SK-N-SH (cell line): ENCODE results near the gene CCDC27. TPM values are rescaled to one million over a fixed set of nuclear protein-coding genes. Genes with fewer than 3 reads are reported as not detected.

Experiments
- CTCF ChIA-PET: fragments of 300-600, 350-600 bp; formaldehyde crosslinking; extraction: SDS; loops from one replicate; lab custom pipeline; 2021; lab: Yijun Ruan, JAX
- POLR2A ChIA-PET: fragments of 350-600 bp; sonication (Branson Sonifier 250); formaldehyde crosslinking; extraction: SDS; loops from one replicate; lab custom pipeline; 2020; ENCODE audit warnings: antibody characterized with exemption, inconsistent platforms; lab: Yijun Ruan, JAX
- DNase-seq: peaks from one replicate; pipeline ENCODE4 v3.0.0; 2012
- H2AFZ ChIP-seq: fragments of 200-600 bp; sonication (generic); 2 replicates; pipeline ENCODE4 v1.8.1; 2016; ENCODE audit warnings: antibody characterized with exemption, mild to moderate bottlenecking, low read depth
- H3F3A ChIP-seq: fragments of 200-600 bp; sonication (generic); replicated peaks from 2 replicates; pipeline ENCODE3; 2016; ENCODE audit warnings: antibody characterized with exemption, mild to moderate bottlenecking; ENCODE audit not compliant: insufficient read depth
- H3K27ac ChIP-seq, 2 experiments: fragments of 200-500 bp in 1 of 2; fragments of 200-600 bp in 1 of 2; sonication (Bioruptor generic) in 1 of 2; sonication (generic), shearing (Covaris generic) in 1 of 2; 2 replicates each; pipeline versions ENCODE4 v1.5.1 to v1.6.1; 2014 to 2016; ENCODE audit warnings: low read depth in 2 of 2, inconsistent platforms in 1 of 2, low read length in 1 of 2, mild to moderate bottlenecking in 1 of 2, mixed read lengths in 1 of 2
- H3K27me3 ChIP-seq: fragments of 200-600 bp; sonication (generic), shearing (Covaris generic); 2 replicates; pipeline ENCODE4 v1.6.1; 2016; ENCODE audit warnings: mixed run types; ENCODE audit not compliant: insufficient read depth
- H3K36me3 ChIP-seq, 2 experiments: fragments of 200-500 bp in 1 of 2; fragments of 200-600 bp in 1 of 2; sonication (Bioruptor generic) in 1 of 2; sonication (generic) in 1 of 2; replicated peaks in 1 of 2; 2 replicates each; pipeline versions ENCODE3 to v1.5.1; 2014 to 2016; ENCODE audit warnings: low read length in 1 of 2, mild to moderate bottlenecking in 1 of 2; ENCODE audit not compliant: insufficient read depth in 2 of 2, control insufficient read depth in 1 of 2
- H3K4me1 ChIP-seq, 2 experiments: fragments of 200-500 bp in 1 of 2; fragments of 200-600 bp in 1 of 2; sonication (Bioruptor generic) in 1 of 2; sonication (generic), shearing (Covaris generic) in 1 of 2; 2 replicates each; pipeline versions ENCODE4 v1.5.1 to v1.6.1; 2014 to 2016; ENCODE audit warnings: low read depth in 1 of 2, low read length in 1 of 2, mixed run types in 1 of 2; ENCODE audit not compliant: insufficient read depth in 2 of 2, control insufficient read depth in 1 of 2
- H3K4me2 ChIP-seq: fragments of 200-600 bp; sonication (generic), shearing (Covaris generic); 2 replicates; pipeline ENCODE4 v1.6.1; 2017; ENCODE audit warnings: mixed run types
- H3K4me3 ChIP-seq, 2 experiments: fragments of 200-500 bp in 1 of 2; fragments of 200-600 bp in 1 of 2; sonication (Bioruptor generic) in 1 of 2; sonication (generic), shearing (Covaris generic) in 1 of 2; 2 replicates each; pipeline versions ENCODE4 v1.5.1 to v1.8.1; 2014 to 2016; ENCODE audit warnings: low read depth in 2 of 2, inconsistent platforms in 1 of 2, low read length in 1 of 2, mild to moderate bottlenecking in 1 of 2, mixed read lengths in 1 of 2, moderate library complexity in 1 of 2
- H3K79me2 ChIP-seq: fragments of 200-600 bp; sonication (generic); 2 replicates; pipeline ENCODE4 v1.8.1; 2017; ENCODE audit warnings: mild to moderate bottlenecking; ENCODE audit not compliant: insufficient read depth
- H3K9ac ChIP-seq: fragments of 200-600 bp; sonication (generic); 2 replicates; pipeline ENCODE4 v1.6.1; 2017; ENCODE audit warnings: mixed run types
- H3K9me2 ChIP-seq: fragments of 200-600 bp; sonication (generic); 2 replicates; pipeline ENCODE4 v1.6.1; 2017; ENCODE audit warnings: mixed run types
- H3K9me3 ChIP-seq: fragments of 200-600 bp; sonication (generic); 2 replicates; pipeline ENCODE4 v1.6.1; 2017; ENCODE audit warnings: mixed run types, mild to moderate bottlenecking, moderate library complexity
- H4K20me1 ChIP-seq: fragments of 200-600 bp; sonication (generic); 2 replicates; pipeline ENCODE4 v1.6.1; 2017; ENCODE audit warnings: mild to moderate bottlenecking, mixed run types; ENCODE audit not compliant: insufficient read depth
- CTCF ChIP-seq: fragments of 200-600 bp; sonication (generic); IDR thresholded peaks from 2 replicates; pipeline ENCODE4 v1.6.1; 2017; ENCODE audit warnings: antibody characterized with exemption, mild to moderate bottlenecking, moderate library complexity
- EP300 ChIP-seq, 2 experiments: IDR thresholded peaks; 2 replicates each; pipeline versions ENCODE4 v1.4.0 to v1.6.1; 2012; ENCODE audit warnings: borderline replicate concordance in 1 of 2, low read depth in 1 of 2, low read length in 1 of 2
- EZH2phosphoT487 ChIP-seq: fragments of 200-600 bp; sonication (generic); IDR thresholded peaks from 2 replicates; pipeline ENCODE4 v1.6.1; 2017; ENCODE audit warnings: low read depth, mixed run types, mild to moderate bottlenecking, antibody characterized with exemption, moderate library complexity, borderline replicate concordance
- FOXJ3 ChIP-seq: sonication (generic); formaldehyde crosslinking; IDR thresholded peaks from 2 replicates; pipeline ENCODE4 v1.5.1; 2020; ENCODE audit warnings: mild to moderate bottlenecking, missing genetic modification reagents
- GABPA ChIP-seq: IDR thresholded peaks from 2 replicates; pipeline ENCODE4 v1.4.0; 2012; ENCODE audit warnings: low read depth, mild to moderate bottlenecking
- GATA2 ChIP-seq: sonication (generic); formaldehyde crosslinking; IDR thresholded peaks from 2 replicates; pipeline ENCODE4 v1.5.0; 2020; ENCODE audit warnings: mild to moderate bottlenecking, missing genetic modification reagents
- IRF3 ChIP-seq: fragments of 150-350 bp; IDR thresholded peaks from 2 replicates; pipeline ENCODE4 v1.6.1; 2016; ENCODE audit warnings: mild to moderate bottlenecking, low read depth, low read length
- JUND ChIP-seq: IDR thresholded peaks from 2 replicates; pipeline ENCODE4 v1.4.0; 2012
- NFIC ChIP-seq: IDR thresholded peaks from 2 replicates; pipeline ENCODE4 v1.4.0; 2012; ENCODE audit warnings: borderline replicate concordance
- NRF1 ChIP-seq: IDR thresholded peaks from 2 replicates; pipeline ENCODE4 v1.6.1; 2012; ENCODE audit warnings: low read depth, mild to moderate bottlenecking, low read length
- POLR2AphosphoS5 ChIP-seq: IDR thresholded peaks from 2 replicates; pipeline ENCODE4 v1.6.1; 2012; ENCODE audit warnings: low read depth, low read length
- RAD21 ChIP-seq: IDR thresholded peaks from 2 replicates; pipeline ENCODE4 v1.6.1; 2012; ENCODE audit warnings: mild to moderate bottlenecking, low read length
- RCOR1 ChIP-seq: fragments of 150-350 bp; IDR thresholded peaks from 2 replicates; pipeline ENCODE4 v1.6.1; 2017; ENCODE audit warnings: antibody characterized with exemption, low read length
- RXRA ChIP-seq: IDR thresholded peaks from 2 replicates; pipeline ENCODE4 v1.4.0; 2012; ENCODE audit warnings: low read depth, mild to moderate bottlenecking, borderline replicate concordance
- SIN3A ChIP-seq: IDR thresholded peaks from 2 replicates; pipeline ENCODE4 v1.6.1; 2012; ENCODE audit warnings: low read depth, mild to moderate bottlenecking, low read length, moderate library complexity, borderline replicate concordance
- SMC3 ChIP-seq: IDR thresholded peaks from 2 replicates; pipeline ENCODE4 v1.6.1; 2012; ENCODE audit warnings: low read depth, low read length, improper control_type of control experiment
- TAF1 ChIP-seq: IDR thresholded peaks from 2 replicates; pipeline ENCODE4 v1.6.1; 2012; ENCODE audit warnings: low read depth, mild to moderate bottlenecking, low read length, moderate library complexity, borderline replicate concordance
- USF1 ChIP-seq: IDR thresholded peaks from 2 replicates; pipeline ENCODE4 v1.4.0; 2012; ENCODE audit warnings: low read depth, borderline replicate concordance
- USF2 ChIP-seq: fragments of 150-350 bp; IDR thresholded peaks from 2 replicates; pipeline ENCODE4 v1.6.1; 2017; ENCODE audit warnings: antibody characterized with exemption, low read length, low read depth, borderline replicate concordance
- YY1 ChIP-seq: IDR thresholded peaks from 2 replicates; pipeline ENCODE4 v1.4.0; 2012; ENCODE audit warnings: low read depth, mild to moderate bottlenecking
- ZBTB33 ChIP-seq: IDR thresholded peaks from 2 replicates; pipeline ENCODE4 v1.4.0; 2012; ENCODE audit warnings: low read depth, borderline replicate concordance
- WGBS: methylation state at CpG from one replicate; pipeline ENCODE4 v1.1.6; 2017; ENCODE audit warnings: low lambda C conversion rate; 5-methylcytosine and 5-hydroxymethylcytosine counted together
- polyA plus RNA-seq, 3 experiments: library from polyadenylated mRNA; depleted of rRNA; stranded (reverse); fragments of >200 nt; gene quantifications; 2 replicates each; pipeline ENCODE4 v1.2.3, GENCODE V29; 2012

CCDC27 gene
- polyA plus RNA-seq, 1 of the 3 experiments (the other 2 are of a cell fraction) = not detected

- TF ChIP-seq SIN3A (no peak), TAF1 (no peak), ZBTB33 (no peak), FOXJ3 (no peak), RCOR1 (no peak), GABPA (no peak), GATA2 (CRISPR knock-in tag) (no peak), USF1 (no peak)
Measured at GRCh38 chr1:3703786-3704371, 48.4 kb upstream of the CCDC27 start (continued).

- H3K36me3 ChIP-seq = no peaks in the 10 kb centered on the region
- no peak for TF ChIP-seq NFIC
- no peak for TF ChIP-seq IRF3
- no peak for TF ChIP-seq USF2
- no peak for TF ChIP-seq EZH2phosphoT487
- no peak for TF ChIP-seq CTCF
- no peak for TF ChIP-seq SMC3
- no peak for TF ChIP-seq RAD21
- no peak for TF ChIP-seq POLR2AphosphoS5
- no peak for TF ChIP-seq RXRA
- no peak for TF ChIP-seq RCOR1
- no peak for TF ChIP-seq GABPA
- no peak for TF ChIP-seq EP300 (IDR thresholded peaks at IDR 0.05; ENCODE audit: borderline replicate concordance in 1 of 2, low read depth in 1 of 2, low read length in 1 of 2)
- no peak for TF ChIP-seq NRF1
- no peak for TF ChIP-seq JUND
- TF ChIP-seq SIN3A = no peak
- TF ChIP-seq YY1 = no peak
- no peaks in the 10 kb centered on the region for H3K9me2 ChIP-seq
- no peaks in the 10 kb centered on the region for H3K79me2 ChIP-seq
- no peak overlapping the region for H2AFZ ChIP-seq
- 64% methylated on average over 5 of the region's 19 CpGs for WGBS
- no peaks in the 10 kb centered on the region for H4K20me1 ChIP-seq
- no peaks in the 10 kb centered on the region for H3F3A ChIP-seq
- ChIA-PET POLR2A (no interaction called here), CTCF (interaction anchor here (2.4 to 12.9 kb wide), 2 partner anchors 9 to 12 kb away, joined by 14 to 369 read pairs; no protein-coding TSS in a partner anchor)
- H3K4me3 ChIP-seq = no peak overlapping the region
- H3K9me3 ChIP-seq = no peaks in the 10 kb centered on the region
- H3K9ac ChIP-seq = no peak overlapping the region
- no peak overlapping the region for H3K27ac ChIP-seq
- peaks cover 0 to 29% of the 10 kb centered on the region in 2 experiments; a peak in 1 of 4 replicates for H3K4me1 ChIP-seq
- DNase-seq = no peak
- H3K27me3 ChIP-seq = no peaks in the 10 kb centered on the region
- H3K4me2 ChIP-seq = no peak overlapping the region
Measured at GRCh38 chr1:3705341-3705950, 46.8 kb upstream of the CCDC27 start.
